Esophagus (tissue), 2 donors: Measurements from ENCODE around the gene SHB. TPM values are rescaled to one million over a fixed set of nuclear protein-coding genes. Genes with fewer than 3 reads are reported as not detected.

Experiments used
- H3K27ac ChIP-seq, 2 donors: one replicate each; pipeline ENCODE4 v1.5.1; 2013; ENCODE audit warnings: low read depth in 2 of 2, mild to moderate bottlenecking in 2 of 2, inconsistent platforms in 1 of 2, low read length in 1 of 2, moderate library complexity in 1 of 2
- H3K27me3 ChIP-seq, 2 donors: one replicate each; pipeline ENCODE4 v1.6.1; 2013; ENCODE audit warnings: low read length in 2 of 2, control low read depth in 1 of 2, mild to moderate bottlenecking in 1 of 2; ENCODE audit not compliant: insufficient read depth in 2 of 2, control insufficient read depth in 1 of 2
- H3K36me3 ChIP-seq, 2 donors: one replicate each; pipeline ENCODE4 v1.6.1; 2013; ENCODE audit warnings: low read length in 1 of 2; ENCODE audit not compliant: control insufficient read depth in 2 of 2, insufficient read depth in 2 of 2
- H3K4me1 ChIP-seq, 2 donors: one replicate each; pipeline ENCODE4 v1.6.1; 2013; ENCODE audit warnings: low read length in 1 of 2; ENCODE audit not compliant: control insufficient read depth in 2 of 2, insufficient read depth in 2 of 2
- H3K4me3 ChIP-seq, 2 donors: one replicate each; pipeline ENCODE4 v1.5.1; 2013; ENCODE audit warnings: low read length in 2 of 2, mild to moderate bottlenecking in 2 of 2, low read depth in 1 of 2, moderate library complexity in 1 of 2
- H3K9me3 ChIP-seq, 2 donors: one replicate each; pipeline ENCODE4 v1.6.1; 2013; ENCODE audit warnings: mild to moderate bottlenecking in 2 of 2, low read depth in 1 of 2, low read length in 1 of 2, moderate library complexity in 1 of 2; ENCODE audit not compliant: control insufficient read depth in 2 of 2, insufficient read depth in 1 of 2
- WGBS, 2 donors: extraction: QIAGEN DNeasy Blood & Tissue Kit; methylation state at CpG; one replicate each; pipeline ENCODE4 v1.1.7; 2013; 5-methylcytosine and 5-hydroxymethylcytosine counted together
- polyA plus RNA-seq, 2 donors: library from polyadenylated mRNA; stranded (reverse); fragments of 200-250 nt; gene quantifications; one replicate each; pipeline ENCODE4 v1.2.3, GENCODE V29; 2013
- donor health status: healthy with polysubstance abuse.
- donor health status: Bipolar disorder and iron deficiency.

The SHB gene
- polyA plus RNA-seq, 2 donors = 14.7 to 15.7 TPM

- H3K4me1 ChIP-seq = no peaks in the 10 kb centered on the region
- no peak overlapping the region for H3K4me3 ChIP-seq
- no peaks in the 10 kb centered on the region for H3K36me3 ChIP-seq
- no peaks in the 10 kb centered on the region for H3K27me3 ChIP-seq
- H3K27ac ChIP-seq = no peak overlapping the region
- WGBS, 2 donors = 59 to 68% methylated on average over 3 of the region's 3 CpGs
- no peaks in the 10 kb centered on the region for H3K9me3 ChIP-seq
Measured at GRCh38 chr9:38106488-38106887, 37.5 kb upstream of the SHB start.

- Histone ChIP-seq H3K36me3 (no peaks in the 10 kb centered on the region), H3K27me3 (no peaks in the 10 kb centered on the region), H3K27ac (no peak overlapping the region), H3K4me1 (no peaks in the 10 kb centered on the region), H3K4me3 (no peak overlapping the region), H3K9me3 (no peaks in the 10 kb centered on the region)
- WGBS, 2 donors = 86 to 91% methylated on average over 2 of the region's 2 CpGs
Measured at GRCh38 chr9:38103340-38103739, 34.3 kb upstream of the SHB start.

DNA sequence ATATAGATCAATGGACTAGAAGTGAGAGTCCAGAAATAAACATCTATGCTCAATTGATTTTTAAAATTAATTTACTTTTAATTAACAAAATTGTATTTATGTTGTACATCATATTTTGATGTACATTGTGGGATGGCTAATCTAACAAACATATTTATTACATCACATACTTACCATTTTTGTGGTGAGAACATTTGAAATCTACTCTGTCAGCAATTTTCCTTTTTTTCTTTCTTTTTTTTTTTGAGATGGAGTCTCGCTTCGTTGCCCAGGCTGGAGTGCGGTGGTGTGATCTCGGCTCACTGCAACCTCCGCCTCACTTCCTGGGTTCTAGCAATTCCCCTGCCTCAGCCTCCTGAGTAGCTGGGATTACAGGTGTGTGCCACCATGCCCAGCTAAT lies 32.4 kb upstream of the SHB start:
- no peak overlapping the region for H3K27ac ChIP-seq
- H3K4me3 ChIP-seq = no peak overlapping the region
- H3K9me3 ChIP-seq = no peaks in the 10 kb centered on the region
- no peaks in the 10 kb centered on the region for H3K27me3 ChIP-seq
- H3K4me1 ChIP-seq = no peaks in the 10 kb centered on the region
- 91 to 95% methylated on average over 5 of the region's 5 CpGs for WGBS, 2 donors
- no peaks in the 10 kb centered on the region for H3K36me3 ChIP-seq

- H3K4me3 ChIP-seq = no peak overlapping the region
- 60 to 66% methylated on average over 5 of the region's 5 CpGs for WGBS, 2 donors
- H3K4me1 ChIP-seq = no peaks in the 10 kb centered on the region
- H3K27me3 ChIP-seq = no peaks in the 10 kb centered on the region
- H3K36me3 ChIP-seq = no peaks in the 10 kb centered on the region
- peak overlapping the region in 1 of 2 donors; percentile 68 for H3K27ac ChIP-seq
- no peaks in the 10 kb centered on the region for H3K9me3 ChIP-seq
Measured at GRCh38 chr9:38096238-38096805, 27.3 kb upstream of the SHB start.

DNA sequence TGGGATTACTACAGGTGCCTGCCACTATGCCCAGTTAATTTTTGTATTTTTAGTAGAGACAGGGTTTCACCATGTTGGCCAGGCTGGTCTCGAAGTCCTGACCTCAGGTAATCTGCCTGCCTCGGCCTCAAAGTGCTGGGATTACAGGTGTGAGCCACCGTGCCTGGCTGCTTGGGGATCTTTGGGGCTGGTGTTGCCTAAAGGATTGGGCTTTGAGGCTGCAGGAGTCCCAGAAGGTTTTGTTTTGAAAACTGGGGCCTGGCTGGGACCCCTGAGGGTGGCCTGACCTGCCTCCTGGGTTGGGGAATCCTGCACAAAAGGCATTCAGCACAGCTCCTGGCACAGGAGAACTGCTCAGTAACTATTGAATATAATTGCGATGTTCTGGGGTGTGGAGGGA lies 25.1 kb upstream of the SHB start:
- no peaks in the 10 kb centered on the region for H3K27me3 ChIP-seq
- no peaks in the 10 kb centered on the region for H3K9me3 ChIP-seq
- no peaks in the 10 kb centered on the region for H3K4me1 ChIP-seq
- WGBS, 2 donors = 90 to 91% methylated on average over 4 of the region's 4 CpGs
- H3K27ac ChIP-seq = no peak overlapping the region
- no peak overlapping the region for H3K4me3 ChIP-seq
- no peaks in the 10 kb centered on the region for H3K36me3 ChIP-seq

DNA sequence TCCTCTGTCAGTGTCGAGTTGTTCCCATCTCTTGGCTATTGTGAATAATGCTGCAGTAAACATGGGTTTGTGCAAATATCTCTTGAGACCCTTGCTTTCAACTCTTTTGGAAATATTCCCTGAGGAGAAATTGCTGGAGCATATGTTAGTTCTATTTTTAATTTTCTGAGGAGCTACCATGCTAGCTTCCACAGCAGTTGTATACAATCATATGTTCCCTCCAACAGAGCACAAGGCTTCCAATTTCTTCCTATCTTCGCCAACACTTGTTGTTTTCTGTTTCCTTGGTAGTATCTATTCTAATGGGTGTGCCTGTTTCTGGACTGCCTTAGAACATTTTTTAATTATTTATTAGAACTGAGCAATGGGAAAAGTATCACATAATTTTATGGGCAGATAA lies 23.6 kb upstream of the SHB start:
- Histone ChIP-seq H3K27me3 (no peaks in the 10 kb centered on the region), H3K4me1 (no peaks in the 10 kb centered on the region), H3K4me3 (no peak overlapping the region), H3K9me3 (no peaks in the 10 kb centered on the region), H3K27ac (no peak overlapping the region), H3K36me3 (no peaks in the 10 kb centered on the region)
- 89 to 91% methylated on average over 2 of the region's 2 CpGs for WGBS, 2 donors

- WGBS, 2 donors = 92% methylated on average over 5 of the region's 5 CpGs
- no peaks in the 10 kb centered on the region for H3K4me1 ChIP-seq
- H3K4me3 ChIP-seq = no peak overlapping the region
- no peaks in the 10 kb centered on the region for H3K36me3 ChIP-seq
- H3K27ac ChIP-seq = no peak overlapping the region
- no peaks in the 10 kb centered on the region for H3K27me3 ChIP-seq
- no peaks in the 10 kb centered on the region for H3K9me3 ChIP-seq
Measured at GRCh38 chr9:38092200-38092524, 23.1 kb upstream of the SHB start.

DNA sequence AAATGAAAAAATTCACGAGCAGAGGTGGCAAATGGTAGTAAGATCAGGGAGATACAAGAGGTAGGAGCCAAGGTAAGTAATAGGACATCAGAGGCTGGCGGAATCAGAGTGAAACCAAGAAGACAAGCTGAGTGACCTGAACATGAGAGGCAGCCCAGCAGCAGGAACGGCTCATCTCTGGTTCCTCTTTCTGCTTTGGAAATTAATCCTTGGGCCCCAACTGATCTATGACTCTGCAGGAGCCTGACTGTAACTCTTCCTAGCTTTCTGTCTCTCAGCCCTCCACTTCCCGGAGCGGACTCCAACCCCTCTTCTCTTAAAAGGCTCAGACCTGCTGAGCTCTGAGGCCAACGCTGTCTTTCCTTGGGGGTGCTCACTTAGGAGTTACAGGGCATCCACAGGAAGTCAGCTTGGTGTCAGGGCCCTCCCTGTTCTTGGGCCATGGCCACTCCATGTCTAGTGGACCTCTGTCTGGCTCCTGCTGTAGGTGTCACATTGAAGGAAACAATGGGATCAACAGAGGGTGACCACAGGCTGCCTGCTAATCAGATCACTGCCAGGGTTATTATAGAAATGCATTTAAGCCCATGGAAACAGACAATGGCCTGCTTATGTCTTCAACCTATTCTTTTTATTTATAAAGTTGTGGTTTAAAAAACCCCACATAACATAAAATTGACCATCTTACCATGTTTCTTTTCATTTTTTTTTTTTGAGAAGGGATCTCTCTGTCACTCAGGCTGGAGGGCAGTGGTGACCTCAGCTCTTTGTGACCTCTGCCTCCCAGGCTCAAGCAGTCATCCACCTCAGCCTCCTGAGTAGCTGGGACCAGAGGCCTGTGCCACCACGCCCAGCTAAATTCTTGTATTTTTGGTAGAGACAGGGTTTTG lies 22.5 kb upstream of the SHB start:
- H3K9me3 ChIP-seq = no peaks in the 10 kb centered on the region
- no peaks in the 10 kb centered on the region for H3K36me3 ChIP-seq
- no peaks in the 10 kb centered on the region for H3K4me1 ChIP-seq
- 90 to 91% methylated on average over 7 of the region's 7 CpGs for WGBS, 2 donors
- no peak overlapping the region for H3K4me3 ChIP-seq
- H3K27ac ChIP-seq = no peak overlapping the region
- no peaks in the 10 kb centered on the region for H3K27me3 ChIP-seq

- 74 to 75% methylated on average over 9 of the region's 9 CpGs for WGBS, 2 donors
- no peaks in the 10 kb centered on the region for H3K36me3 ChIP-seq
- no peaks in the 10 kb centered on the region for H3K27me3 ChIP-seq
- H3K4me3 ChIP-seq = no peak overlapping the region
- H3K4me1 ChIP-seq = no peaks in the 10 kb centered on the region
- no peaks in the 10 kb centered on the region for H3K9me3 ChIP-seq
- H3K27ac ChIP-seq = no peak overlapping the region
Measured at GRCh38 chr9:38090170-38090569, 21.1 kb upstream of the SHB start.
